PFSK-1 (cell line): ENCODE data around the gene GLCE.

Source experiments
- FOXP2 ChIP-seq: optimal IDR thresholded peaks from 2 replicates; pipeline ENCODE3; 2011; ENCODE audit warnings: borderline replicate concordance, control low read depth, inconsistent platforms; ENCODE audit not compliant: insufficient read depth; ENCODE audit errors: extremely low read length, extremely low read depth
- POLR2AphosphoS5 ChIP-seq: IDR thresholded peaks from 2 replicates; pipeline ENCODE4 v1.6.1; 2012; ENCODE audit warnings: low read depth, mild to moderate bottlenecking, control low read depth, low read length, moderate library complexity
- REST ChIP-seq, 2 experiments: IDR thresholded peaks; 2 replicates each; pipeline versions ENCODE4 v1.6.1 to v1.8.0; 2011 to 2012; ENCODE audit warnings: low read depth in 2 of 2, low read length in 2 of 2, control low read depth in 1 of 2, inconsistent platforms in 1 of 2, mild to moderate bottlenecking in 1 of 2, moderate library complexity in 1 of 2; ENCODE audit not compliant: insufficient read depth in 1 of 2
- SIN3A ChIP-seq: IDR thresholded peaks from 2 replicates; pipeline ENCODE4 v1.6.1; 2012; ENCODE audit warnings: mild to moderate bottlenecking, low read length, moderate library complexity, borderline replicate concordance; ENCODE audit not compliant: insufficient read depth
- TAF1 ChIP-seq: IDR thresholded peaks from 2 replicates; pipeline ENCODE4 v1.6.1; 2012; ENCODE audit warnings: low read length, control low read depth, borderline replicate concordance; ENCODE audit not compliant: insufficient read depth

Gene GLCE

GRCh38 chr15:69210574-69210973, 50.1 kb downstream of the GLCE start:
- TF ChIP-seq REST (IDR thresholded peaks at IDR 0.05; ENCODE audit: insufficient read depth in 1 of 2, low read depth in 2 of 2, low read length in 2 of 2) (no peak), TAF1 (no peak), POLR2AphosphoS5 (no peak), FOXP2 (no peak), SIN3A (no peak)

- TF ChIP-seq SIN3A (no peak), FOXP2 (no peak), POLR2AphosphoS5 (no peak), TAF1 (no peak), REST (IDR thresholded peaks at IDR 0.05; ENCODE audit: insufficient read depth in 1 of 2, low read depth in 2 of 2, low read length in 2 of 2) (no peak)
These were observed 53.4 kb downstream of the GLCE start for GRCh38 chr15:69213786-69214185.

GRCh38 chr15:69215314-69216035, 55.0 kb downstream of the GLCE start:
- no peak for TF ChIP-seq TAF1
- TF ChIP-seq SIN3A: no peak
- no peak for TF ChIP-seq POLR2AphosphoS5
- no peak for TF ChIP-seq FOXP2
- TF ChIP-seq REST (IDR thresholded peaks at IDR 0.05; ENCODE audit: insufficient read depth in 1 of 2, low read depth in 2 of 2, low read length in 2 of 2): no peak

- TF ChIP-seq TAF1 (no peak), FOXP2 (no peak), SIN3A (no peak), REST (IDR thresholded peaks at IDR 0.05; ENCODE audit: insufficient read depth in 1 of 2, low read depth in 2 of 2, low read length in 2 of 2) (no peak), POLR2AphosphoS5 (no peak)
These were observed 56.9 kb downstream of the GLCE start for GRCh38 chr15:69217381-69217780.
